Lower leg skin (tissue), 4 donors: ENCODE results near the gene FCGBP. TPM values are rescaled to one million over a fixed set of nuclear protein-coding genes. Genes with fewer than 3 reads are reported as not detected.

Source experiments
- DNase-seq, 2 donors: peaks; one replicate each; pipeline ENCODE4 v3.0.0-alpha.2; 2019; ENCODE audit warnings: low spot score in 2 of 2
- H3K4me3 ChIP-seq: fragments of 200-600 bp; sonication (generic); 2 replicates; pipeline ENCODE4 v1.5.1; 2017; ENCODE audit warnings: mild to moderate bottlenecking, low read depth; ENCODE audit not compliant: poor library complexity, severe bottlenecking
- POLR2A ChIP-seq, 2 donors: fragments of 450-650 bp; IDR thresholded peaks; one replicate each; pipeline ENCODE4 v1.6.1; 2016 to 2017; ENCODE audit warnings: antibody characterized with exemption in 2 of 2, mild to moderate bottlenecking in 1 of 2, moderate library complexity in 1 of 2
- WGBS, 2 donors: methylation state at CpG; one replicate each; pipeline ENCODE4 v1.1.5; 2018; 5-methylcytosine and 5-hydroxymethylcytosine counted together
- intact Hi-C: fragments of 100-400 bp; cut with DNase I; formaldehyde crosslinking; loops from one replicate; pipeline ENCODE4 v1.15.0; 2023; ENCODE audit warnings: low total_unique reads
- total RNA-seq, 4 donors: library from RNA; depleted of rRNA; stranded (reverse); fragments of >200 nt; gene quantifications; one replicate each; pipeline ENCODE4 v1.1.0, GENCODE V29; 2016
- TF ChIP-seq, protein P1 (sequence below), 3 donors: fragments of 450-650 bp; IDR thresholded peaks; one replicate each; pipeline ENCODE4 v1.5.1; 2016; ENCODE audit warnings: antibody characterized with exemption in 3 of 3, mild to moderate bottlenecking in 3 of 3, moderate library complexity in 2 of 3

FCGBP gene
- total RNA-seq, 4 donors from 2014 or later = 155 to 286 (median 194) TPM

DNA sequence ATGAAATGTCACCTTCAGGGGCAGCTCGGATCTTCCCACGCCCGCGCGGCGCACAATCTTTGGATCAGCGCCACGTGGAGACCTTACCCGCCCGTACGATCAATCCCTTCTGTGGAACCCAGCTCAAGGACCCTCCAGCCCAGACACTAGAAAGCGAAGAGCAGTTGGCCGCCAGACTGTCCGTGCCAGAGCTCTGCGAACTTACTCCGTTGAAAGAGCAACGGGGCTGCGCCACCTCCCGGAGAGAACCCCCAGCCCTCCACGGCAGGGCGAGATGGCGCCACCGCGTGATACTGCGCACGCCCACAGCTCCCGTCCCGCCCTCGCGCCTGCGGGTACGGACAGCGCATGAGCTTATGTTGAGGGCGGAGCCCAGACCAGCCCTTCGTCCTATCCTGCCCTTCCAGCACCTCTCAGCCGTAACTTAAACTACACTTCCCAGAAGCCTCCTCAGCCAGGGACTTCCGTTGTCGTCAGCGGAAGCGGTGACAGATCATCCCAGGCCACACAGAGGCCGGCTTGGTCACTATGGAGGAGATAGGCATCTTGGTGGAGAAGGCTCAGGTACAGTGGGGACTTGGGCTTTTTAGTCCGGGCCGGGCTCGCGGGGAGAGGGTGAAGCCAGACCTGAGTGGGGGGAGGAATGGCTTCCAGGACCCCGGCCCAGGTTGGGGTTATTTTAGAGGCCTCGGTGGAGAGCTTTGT lies 36.4 kb upstream of the FCGBP start, which contains the start of gene PSMC4:
TSS of gene PSMC4 (plus strand) at position 491 of the 705 bp plus-strand sequence. CDS start at position 529, 38 bp downstream.
- 0 to 1% methylated on average over 41 to 47 of the region's 47 CpGs for WGBS, 2 donors
- peak; percentile 97 to 99 for DNase-seq
- intact Hi-C loops = no loop called here
- H3K4me3 ChIP-seq = peak within 1 kb of the TSS; percentile 77
- TF ChIP-seq, protein P1, sequence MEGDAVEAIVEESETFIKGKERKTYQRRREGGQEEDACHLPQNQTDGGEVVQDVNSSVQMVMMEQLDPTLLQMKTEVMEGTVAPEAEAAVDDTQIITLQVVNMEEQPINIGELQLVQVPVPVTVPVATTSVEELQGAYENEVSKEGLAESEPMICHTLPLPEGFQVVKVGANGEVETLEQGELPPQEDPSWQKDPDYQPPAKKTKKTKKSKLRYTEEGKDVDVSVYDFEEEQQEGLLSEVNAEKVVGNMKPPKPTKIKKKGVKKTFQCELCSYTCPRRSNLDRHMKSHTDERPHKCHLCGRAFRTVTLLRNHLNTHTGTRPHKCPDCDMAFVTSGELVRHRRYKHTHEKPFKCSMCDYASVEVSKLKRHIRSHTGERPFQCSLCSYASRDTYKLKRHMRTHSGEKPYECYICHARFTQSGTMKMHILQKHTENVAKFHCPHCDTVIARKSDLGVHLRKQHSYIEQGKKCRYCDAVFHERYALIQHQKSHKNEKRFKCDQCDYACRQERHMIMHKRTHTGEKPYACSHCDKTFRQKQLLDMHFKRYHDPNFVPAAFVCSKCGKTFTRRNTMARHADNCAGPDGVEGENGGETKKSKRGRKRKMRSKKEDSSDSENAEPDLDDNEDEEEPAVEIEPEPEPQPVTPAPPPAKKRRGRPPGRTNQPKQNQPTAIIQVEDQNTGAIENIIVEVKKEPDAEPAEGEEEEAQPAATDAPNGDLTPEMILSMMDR (IDR thresholded peaks at IDR 0.05) = peak in 1 of 3 donors; percentile 59
- TF ChIP-seq POLR2A (IDR thresholded peaks at IDR 0.05) = peak in 1 of 2 donors; percentile 74

DNA sequence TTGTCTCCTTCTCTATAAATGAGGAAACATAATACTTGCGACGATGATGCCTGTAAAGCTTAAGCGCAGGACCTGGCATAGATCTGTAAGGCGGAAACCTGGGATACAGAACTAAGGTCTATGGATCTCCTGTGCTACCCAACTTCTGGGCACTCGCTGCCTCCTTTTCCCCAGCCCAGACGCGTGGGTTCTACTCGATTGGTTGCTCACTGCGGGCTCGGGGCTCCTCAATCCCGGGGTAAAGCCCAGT lies 35.9 kb upstream of the FCGBP start:
- peak in 1 of 2 donors; percentile 17 for DNase-seq
- 0 to 10% methylated on average over 4 to 11 of the region's 11 CpGs for WGBS, 2 donors
- TF ChIP-seq POLR2A (IDR thresholded peaks at IDR 0.05) = no peak
- TF ChIP-seq, protein P1 (IDR thresholded peaks at IDR 0.05) = no peak
- intact Hi-C loops = no loop called here
- peak overlapping the region; percentile 77 for H3K4me3 ChIP-seq

DNA sequence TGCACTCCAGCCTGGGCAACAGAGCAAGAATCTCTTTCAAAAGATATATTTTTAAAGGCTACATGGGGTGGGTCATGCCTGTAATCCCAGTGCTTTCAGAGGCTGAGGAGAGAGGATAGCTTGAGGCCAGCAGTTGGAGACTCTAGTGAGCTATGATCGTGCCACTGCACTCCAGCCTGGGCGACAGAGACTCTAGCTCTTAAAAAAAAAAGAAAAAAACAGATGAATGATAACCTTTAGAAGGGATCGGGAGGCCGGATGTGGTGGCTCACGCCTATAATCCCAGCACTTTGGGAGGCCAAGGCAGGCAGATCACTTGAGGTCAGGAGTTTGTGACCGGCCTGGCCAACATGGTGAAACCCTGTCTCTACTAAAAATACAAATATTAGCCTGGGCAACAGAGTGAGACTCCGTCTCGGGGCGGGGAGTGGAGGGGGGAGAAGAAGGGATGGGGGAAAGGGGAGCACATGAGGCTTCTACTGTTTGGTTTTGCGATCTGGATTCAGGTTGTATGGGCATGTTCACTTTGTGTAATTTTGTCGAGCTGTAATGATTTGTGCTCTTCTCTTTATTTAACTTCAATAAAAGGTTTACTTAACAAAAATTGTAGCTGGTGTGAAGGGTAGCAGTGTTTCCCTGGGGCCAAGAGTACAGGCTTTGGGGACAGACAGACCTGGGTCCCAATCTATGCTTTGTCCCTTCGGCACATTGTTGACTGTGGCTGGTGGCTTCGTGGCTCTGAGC lies 35.4 kb upstream of the FCGBP start:
- H3K4me3 ChIP-seq = no peak overlapping the region
- 68% methylated on average over 13 of the region's 13 CpGs for WGBS, 2 donors
- intact Hi-C loops = no loop called here
- no peak for DNase-seq
- TF ChIP-seq, protein P1 (IDR thresholded peaks at IDR 0.05) = no peak
- no peak for TF ChIP-seq POLR2A (IDR thresholded peaks at IDR 0.05)

DNA sequence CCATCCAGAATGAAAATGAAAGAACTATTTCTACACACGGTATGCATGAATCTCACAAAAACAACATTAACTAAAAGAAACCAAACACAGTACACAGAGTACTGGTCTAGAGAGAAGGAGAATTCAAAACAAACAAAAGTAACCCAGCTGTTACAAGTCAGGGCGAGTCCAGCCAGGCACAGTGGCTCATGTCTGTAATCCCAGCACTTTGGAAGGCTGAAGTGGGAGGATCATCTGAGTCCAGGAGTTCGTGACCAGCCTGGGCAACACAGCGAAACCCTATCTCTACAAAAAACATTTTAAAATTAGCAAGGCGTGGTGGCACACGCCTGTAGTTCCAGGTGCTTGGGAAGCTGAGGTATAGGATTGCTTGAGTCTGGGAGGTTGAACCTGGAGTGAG lies 34.8 kb upstream of the FCGBP start:
- no peak overlapping the region for H3K4me3 ChIP-seq
- 55 to 58% methylated on average over 6 of the region's 6 CpGs for WGBS, 2 donors
- TF ChIP-seq POLR2A (IDR thresholded peaks at IDR 0.05) = no peak
- TF ChIP-seq, protein P1 (IDR thresholded peaks at IDR 0.05) = no peak
- intact Hi-C loops = no loop called here
- no peak for DNase-seq

DNA sequence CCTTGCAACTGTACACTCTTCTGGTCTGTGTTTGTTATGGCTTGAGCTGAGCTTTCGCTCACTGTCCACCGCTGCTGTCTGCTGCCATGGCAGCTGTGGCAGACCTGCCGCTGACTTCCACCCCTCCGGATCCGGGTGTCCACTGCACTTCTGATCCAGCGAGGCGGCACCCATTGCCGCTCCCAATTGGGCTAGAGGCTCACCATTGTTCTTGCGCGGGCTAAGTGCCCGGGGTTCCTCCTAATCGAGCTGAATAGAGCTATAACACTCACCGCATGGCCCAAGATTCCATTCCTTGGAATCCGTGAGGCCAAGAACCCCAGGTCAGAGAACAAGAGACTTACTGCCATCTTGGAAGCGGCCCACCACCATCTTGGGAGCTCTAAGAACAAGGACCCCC lies 34.4 kb upstream of the FCGBP start:
- 97% methylated on average over 15 of the region's 15 CpGs for WGBS, 2 donors
- TF ChIP-seq POLR2A (IDR thresholded peaks at IDR 0.05) = no peak
- TF ChIP-seq, protein P1 (IDR thresholded peaks at IDR 0.05) = no peak

More for the DNA sequence above, 34.4 kb upstream of the FCGBP start:
- intact Hi-C loops = no loop called here
- no peak overlapping the region for H3K4me3 ChIP-seq
- DNase-seq = no peak
